Measurements from ENCODE around the gene PLBD2.
A peak's percentile ranks its signal among the peaks of the same experiment; 100 is the strongest.
"Not testable (repeated sequence)": the region's sequence is repeated elsewhere in the genome, so short reads cannot be mapped to it uniquely, and the experiment has no call there.

PLBD2 gene

GRCh38 chr12:113334786-113335539, 23.4 kb upstream of the PLBD2 start, which contains the start of gene SLC8B1:
TSS of gene SLC8B1 (minus strand) at chr12:113335109. CDS start at chr12:113332878, 2,231 bp downstream.
- DNase-seq = peak; percentile 91 to 92

- no peak for DNase-seq
Observed at GRCh38 chr12:113339540-113339939, 18.8 kb upstream of the PLBD2 start.

GRCh38 chr12:113340061-113340460, 18.3 kb upstream of the PLBD2 start:
- DNase-seq = no peak

- peak; percentile 62 to 70 for DNase-seq
Observed at GRCh38 chr12:113341535-113341934, 16.9 kb upstream of the PLBD2 start.

- DNase-seq = no peak
Observed at GRCh38 chr12:113345318-113345717, 13.1 kb upstream of the PLBD2 start.

GRCh38 chr12:113346353-113346752, 12.0 kb upstream of the PLBD2 start:
- peak; percentile 80 to 83 for DNase-seq

GRCh38 chr12:113347107-113347506, 11.3 kb upstream of the PLBD2 start:
- DNase-seq = no peak

GRCh38 chr12:113347892-113348291, 10.5 kb upstream of the PLBD2 start:
- DNase-seq = no peak

GRCh38 chr12:113348849-113349536, 9.4 kb upstream of the PLBD2 start:
- no peak for DNase-seq

- DNase-seq = no peak
Observed at GRCh38 chr12:113351089-113351488, 7.3 kb upstream of the PLBD2 start.

- DNase-seq = not testable (repeated sequence)
Observed at GRCh38 chr12:113354192-113354591, 4.2 kb upstream of the PLBD2 start.

- DNase-seq = peak; percentile 52 to 67
Observed at GRCh38 chr12:113359133-113359938, 949 bp downstream of the PLBD2 start.

GRCh38 chr12:113359939-113360748, 1.8 kb downstream of the PLBD2 start:
- peak; percentile 27 to 64 for DNase-seq

GRCh38 chr12:113361574-113362370, 3.4 kb downstream of the PLBD2 start:
- no peak for DNase-seq

GRCh38 chr12:113364698-113365097, 6.3 kb downstream of the PLBD2 start:
- DNase-seq = no peak

GRCh38 chr12:113365639-113366395, 7.4 kb downstream of the PLBD2 start:
- DNase-seq = no peak

GRCh38 chr12:113366827-113367226, 8.4 kb downstream of the PLBD2 start:
- DNase-seq = no peak

GRCh38 chr12:113368331-113368730, 9.9 kb downstream of the PLBD2 start:
- peak in 1 of 2 donors; percentile 26 for DNase-seq

GRCh38 chr12:113369391-113369985, 11.1 kb downstream of the PLBD2 start:
- no peak for DNase-seq
